HepG2 (cell line): Measurements from ENCODE around the gene MBD5. TPM values are rescaled to one million over a fixed set of nuclear protein-coding genes. Genes with fewer than 3 reads are reported as not detected.

Source experiments
- ATAC-seq: fragments of 200-7000 bp; cut with Tn5 transposase; 3 replicates; pipeline ENCODE4 v1.9.1; 2020; ENCODE audit warnings: mild to moderate bottlenecking, moderate library complexity
- BruUV-seq: library from RNA; stranded (reverse); fragments of 400-500 nt; replicated peaks from 2 replicates; lab custom pipeline; 2021; lab: Mats Ljungman, UMichigan
- CTCF ChIA-PET: fragments of 300-600 bp; formaldehyde crosslinking; extraction: SDS; loops from one replicate; lab custom pipeline; 2021; ENCODE audit warnings: low total read pairs, inconsistent platforms, low intra/inter-chr PET ratio; lab: Yijun Ruan, JAX
- POLR2A ChIA-PET: fragments of 350-600 bp; sonication (Branson Sonifier 250); formaldehyde crosslinking; loops from one replicate; lab custom pipeline; 2020; ENCODE audit warnings: antibody characterized with exemption, inconsistent platforms; lab: Yijun Ruan, JAX
- DNase-seq: peaks from one replicate; pipeline ENCODE4 v3.0.0-alpha.2; 2015; ENCODE audit warnings: low spot score
- FAIRE-seq: peaks from 3 replicates; lab custom pipeline; 2011; peaks lifted over from hg19 to GRCh38; lab: Jason Lieb, UNC
- H2AFZ ChIP-seq: one replicate; pipeline ENCODE4 v1.6.1; 2011; ENCODE audit warnings: low read length, inconsistent platforms
- H3K27ac ChIP-seq: fragments of 300-600 bp; 3 replicates; pipeline ENCODE4 v1.8.0; 2011; ENCODE audit warnings: mixed run types, mild to moderate bottlenecking, mixed read lengths, low read length, inconsistent platforms; ENCODE audit not compliant: insufficient read depth; ENCODE audit errors: extremely low read length
- H3K27me3 ChIP-seq, 2 experiments: fragments of 200-600 bp in 1 of 2; 2 replicates in 1 of 2; 3 replicates in 1 of 2; pipeline versions ENCODE4 v1.6.0 to v1.8.0; 2011; ENCODE audit warnings: low read length in 2 of 2, mild to moderate bottlenecking in 2 of 2, moderate library complexity in 2 of 2, inconsistent platforms in 1 of 2; ENCODE audit not compliant: insufficient read depth in 2 of 2, control insufficient read depth in 1 of 2
- H3K36me3 ChIP-seq, 2 experiments: fragments of 200-600 bp in 1 of 2; replicated peaks in 1 of 2; 2 replicates in 1 of 2; 3 replicates in 1 of 2; pipeline versions ENCODE4 v1.5.1 to v1.8.0; 2011; ENCODE audit warnings: low read length in 2 of 2, inconsistent platforms in 1 of 2; ENCODE audit not compliant: insufficient read depth in 2 of 2, control insufficient read depth in 1 of 2
- H3K4me1 ChIP-seq: 2 replicates; pipeline ENCODE4 v1.5.1; 2012; ENCODE audit warnings: low read length, inconsistent platforms; ENCODE audit not compliant: insufficient read depth
- H3K4me2 ChIP-seq: 2 replicates; pipeline ENCODE4 v1.6.0; 2011; ENCODE audit warnings: low read depth, low read length, inconsistent platforms
- H3K4me3 ChIP-seq, 3 experiments: fragments of 200-600 bp in 1 of 3; sonication (generic), shearing (Covaris generic) in 1 of 3; replicated peaks in 1 of 3; 2 replicates each; pipeline ENCODE4 v1.5.1; 2011 to 2016; ENCODE audit warnings: low read length in 3 of 3, inconsistent platforms in 2 of 3, low read depth in 2 of 3, mild to moderate bottlenecking in 2 of 3, control low read depth in 1 of 3, mixed read lengths in 1 of 3; ENCODE audit not compliant: insufficient read depth in 1 of 3
- H3K79me2 ChIP-seq: one replicate; pipeline ENCODE4 v1.6.1; 2011; ENCODE audit warnings: low read length, inconsistent platforms; ENCODE audit not compliant: insufficient read depth
- H3K9ac ChIP-seq: 2 replicates; pipeline ENCODE4 v1.6.0; 2011; ENCODE audit warnings: mild to moderate bottlenecking, low read depth, low read length, inconsistent platforms; ENCODE audit not compliant: insufficient read depth
- H3K9me3 ChIP-seq: 2 replicates; pipeline ENCODE4 v1.5.1; 2012; ENCODE audit warnings: mild to moderate bottlenecking, low read length
- H4K20me1 ChIP-seq: 2 replicates; pipeline ENCODE4 v1.6.0; 2011; ENCODE audit warnings: inconsistent platforms, mild to moderate bottlenecking, low read length, moderate library complexity; ENCODE audit not compliant: insufficient read depth
- ARID5B ChIP-seq: IDR thresholded peaks from 2 replicates; pipeline ENCODE4 v1.4.0; 2020; ENCODE audit warnings: mild to moderate bottlenecking, missing genetic modification reagents
- ELK4 ChIP-seq: sonication (generic); formaldehyde crosslinking; IDR thresholded peaks from 2 replicates; pipeline ENCODE4 v1.9.0; 2021; ENCODE audit warnings: missing genetic modification reagents, borderline replicate concordance
- PLRG1 ChIP-seq: fragments of 450-650 bp; conservative IDR thresholded peaks from 2 replicates; pipeline ENCODE4 v1.6.1; 2016
- SRF ChIP-seq: IDR thresholded peaks from 2 replicates; pipeline ENCODE4 v1.6.1; 2011; ENCODE audit warnings: mild to moderate bottlenecking, low read depth, low read length, moderate library complexity
- ZFAT ChIP-seq: sonication (generic); formaldehyde crosslinking; conservative IDR thresholded peaks from 2 replicates; pipeline ENCODE4 v1.8.1; 2023; ENCODE audit warnings: missing genetic modification reagents, inconsistent platforms
- ZNF30 ChIP-seq: sonication (generic); formaldehyde crosslinking; IDR thresholded peaks from 2 replicates; pipeline ENCODE4 v1.5.0; 2020; ENCODE audit warnings: mild to moderate bottlenecking, missing genetic modification reagents
- ZNF432 ChIP-seq: sonication (generic); formaldehyde crosslinking; IDR thresholded peaks from 2 replicates; pipeline ENCODE4 v1.5.0; 2020; ENCODE audit warnings: missing genetic modification reagents, mild to moderate bottlenecking, borderline replicate concordance
- ZNF75D ChIP-seq: sonication (generic); formaldehyde crosslinking; IDR thresholded peaks from 2 replicates; pipeline ENCODE4 v1.8.1; 2023; ENCODE audit warnings: missing genetic modification reagents, mild to moderate bottlenecking, borderline replicate concordance
- WGBS: methylation state at CpG from one replicate; pipeline ENCODE4 v1.1.6; 2017; ENCODE audit warnings: low lambda C conversion rate; 5-methylcytosine and 5-hydroxymethylcytosine counted together
- in situ Hi-C: cut with HindIII; loops from 2 replicates; pipeline ENCODE4 v1.10.0; 2017; ENCODE audit warnings: low pct_unique_long_range_greater_than_20kb; ENCODE audit not compliant: extremely low pct_ligation_motif_present
- intact Hi-C: fragments of 100-400 bp; cut with micrococcal nuclease; formaldehyde crosslinking; loops from one replicate; pipeline ENCODE4 v1.10.0; 2022; ENCODE audit not compliant: unreplicated experiment
- polyA plus RNA-seq, 8 experiments: library from polyadenylated mRNA; depleted of rRNA in 3 of 8; stranded (reverse) in 7 of 8; unstranded in 1 of 8; fragments of >200 nt; fragmentation: Illumina TruSeq in 4 of 8; extraction: Trizol in 4 of 8; gene quantifications; 2 replicates each; pipeline versions ENCODE4 v1.2.1 to v1.2.3, GENCODE V29; 2011 to 2016; ENCODE audit warnings: low read depth in 4 of 8, missing spikeins in 1 of 8, mixed read lengths in 1 of 8; ENCODE audit not compliant: insufficient read depth in 1 of 8
- total RNA-seq, 5 experiments: library from RNA; depleted of rRNA; stranded (reverse); fragments of >200 nt; fragmentation: Illumina TruSeq; extraction: Trizol; gene quantifications; 2 replicates each; pipeline ENCODE4 v1.2.3, GENCODE V29; 2016; ENCODE audit warnings: low read depth in 1 of 5

The MBD5 gene
- total and polyA plus RNA-seq, 2 of the 13 experiments (the other 11 are each of a cell fraction or from before 2014, with no cell fraction given): 13.5 to 26.4 TPM

- Histone ChIP-seq H3K79me2 (no peaks in the 10 kb centered on the region), H3K4me2 (no peak overlapping the region), H4K20me1 (no peaks in the 10 kb centered on the region), H3K27ac (no peak overlapping the region), H3K4me1 (no peaks in the 10 kb centered on the region), H3K4me3 (no peak overlapping the region), H3K9me3 (no peaks in the 10 kb centered on the region), H3K9ac (no peak overlapping the region), H3K36me3 (no peaks in the 10 kb centered on the region), H3K27me3 (no peaks in the 10 kb centered on the region), H2AFZ (no peak overlapping the region)
- TF ChIP-seq SRF: no peak
- no peak for TF ChIP-seq ZNF75D (CRISPR knock-in tag)
- TF ChIP-seq ZNF432 (CRISPR knock-in tag): no peak
- no peak for TF ChIP-seq ZNF30 (CRISPR knock-in tag)
- TF ChIP-seq ARID5B (CRISPR knock-in tag): no peak
- no peak for TF ChIP-seq ELK4 (CRISPR knock-in tag)
- TF ChIP-seq PLRG1: no peak
- no peak for TF ChIP-seq ZFAT
- BruUV-seq: no TSS peak
- ATAC-seq (no peak), DNase-seq (no peak), FAIRE-seq (no peak)
- ChIA-PET POLR2A (interaction anchor here (1.2 kb wide), 1 partner anchor 89 kb away, joined by 4 read pairs; the partner anchor contains the start of gene MBD5), CTCF (no interaction called here)
- WGBS: 92% methylated on average over 1 of the region's 1 CpG
- intact Hi-C loops (no loop called here), in situ Hi-C loops (no loop called here)
These were observed 89.3 kb downstream of the MBD5 start for GRCh38 chr2:148110184-148110583.
